Vagina (tissue), 2 donors: ENCODE results near the gene SELP.

ENCODE experiments used
- CTCF ChIP-seq, 3 experiments: fragments of 450-650 bp in 2 of 3; fragments of 200-600 bp in 1 of 3; sonication (generic) in 1 of 3; IDR thresholded peaks; one replicate each; pipeline ENCODE4 v1.5.1; 2017 to 2019; ENCODE audit warnings: antibody characterized with exemption in 3 of 3, mild to moderate bottlenecking in 2 of 3, moderate library complexity in 2 of 3
- POLR2A ChIP-seq, 2 donors: fragments of 450-650 bp; IDR thresholded peaks; one replicate each; pipeline ENCODE4 v1.6.1; 2017; ENCODE audit warnings: antibody characterized with exemption in 2 of 2, mild to moderate bottlenecking in 2 of 2, moderate library complexity in 2 of 2

GRCh38 chr1:169588785-169589485, 41.0 kb downstream of the SELP start:
- TF ChIP-seq CTCF (IDR thresholded peaks at IDR 0.05), result no peak
- TF ChIP-seq POLR2A (IDR thresholded peaks at IDR 0.05), result no peak
